GM12801 (cell line): ENCODE measurements around the gene FUCA1.

Experiments used
- TF ChIP-seq, protein P1 (sequence below): IDR thresholded peaks from one replicate; pipeline ENCODE4 v1.5.1; 2011; ENCODE audit warnings: control low read depth; ENCODE audit not compliant: insufficient read length; ENCODE audit errors: extremely low read depth

FUCA1 gene

DNA sequence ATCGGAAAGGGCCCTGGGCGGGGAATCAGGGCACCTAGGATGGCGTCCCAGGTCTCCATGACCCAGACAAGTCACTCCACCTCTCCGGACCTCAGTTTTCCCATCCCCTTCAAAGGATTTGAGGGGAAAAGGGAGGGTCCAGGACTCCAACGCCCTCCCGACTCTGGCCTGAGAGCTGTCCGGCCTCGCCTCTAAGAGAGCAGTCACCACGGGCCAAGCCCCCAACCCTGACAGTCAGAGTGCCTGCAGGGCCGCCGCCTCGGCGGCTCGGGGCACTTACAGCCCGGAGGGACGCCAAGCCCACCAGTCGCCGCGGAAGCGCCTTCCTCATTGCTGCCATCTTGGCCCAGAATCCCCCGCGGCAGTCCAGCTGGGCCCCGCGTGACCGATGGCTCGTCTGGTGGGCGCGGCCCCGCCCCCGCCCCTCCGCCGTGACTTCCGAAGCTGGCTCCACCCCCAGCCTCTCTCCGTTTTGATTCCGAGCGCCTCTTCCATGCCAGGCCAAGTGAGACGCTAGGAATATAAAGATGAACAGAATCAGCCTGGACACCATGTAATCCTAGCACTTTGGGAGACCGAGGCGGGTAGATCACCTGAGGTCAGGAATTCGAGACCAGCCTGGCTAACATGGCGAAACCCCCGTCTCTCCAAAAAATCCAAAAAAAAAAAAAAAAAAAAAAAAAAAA, 42.9 kb downstream of the FUCA1 start, which contains the start of gene HMGCL:
TSS of gene HMGCL (minus strand) at position 354 of the 686 bp plus-strand sequence. CDS start at position 340, 14 bp downstream.
- TF ChIP-seq, protein P1, sequence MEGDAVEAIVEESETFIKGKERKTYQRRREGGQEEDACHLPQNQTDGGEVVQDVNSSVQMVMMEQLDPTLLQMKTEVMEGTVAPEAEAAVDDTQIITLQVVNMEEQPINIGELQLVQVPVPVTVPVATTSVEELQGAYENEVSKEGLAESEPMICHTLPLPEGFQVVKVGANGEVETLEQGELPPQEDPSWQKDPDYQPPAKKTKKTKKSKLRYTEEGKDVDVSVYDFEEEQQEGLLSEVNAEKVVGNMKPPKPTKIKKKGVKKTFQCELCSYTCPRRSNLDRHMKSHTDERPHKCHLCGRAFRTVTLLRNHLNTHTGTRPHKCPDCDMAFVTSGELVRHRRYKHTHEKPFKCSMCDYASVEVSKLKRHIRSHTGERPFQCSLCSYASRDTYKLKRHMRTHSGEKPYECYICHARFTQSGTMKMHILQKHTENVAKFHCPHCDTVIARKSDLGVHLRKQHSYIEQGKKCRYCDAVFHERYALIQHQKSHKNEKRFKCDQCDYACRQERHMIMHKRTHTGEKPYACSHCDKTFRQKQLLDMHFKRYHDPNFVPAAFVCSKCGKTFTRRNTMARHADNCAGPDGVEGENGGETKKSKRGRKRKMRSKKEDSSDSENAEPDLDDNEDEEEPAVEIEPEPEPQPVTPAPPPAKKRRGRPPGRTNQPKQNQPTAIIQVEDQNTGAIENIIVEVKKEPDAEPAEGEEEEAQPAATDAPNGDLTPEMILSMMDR: no peak

DNA sequence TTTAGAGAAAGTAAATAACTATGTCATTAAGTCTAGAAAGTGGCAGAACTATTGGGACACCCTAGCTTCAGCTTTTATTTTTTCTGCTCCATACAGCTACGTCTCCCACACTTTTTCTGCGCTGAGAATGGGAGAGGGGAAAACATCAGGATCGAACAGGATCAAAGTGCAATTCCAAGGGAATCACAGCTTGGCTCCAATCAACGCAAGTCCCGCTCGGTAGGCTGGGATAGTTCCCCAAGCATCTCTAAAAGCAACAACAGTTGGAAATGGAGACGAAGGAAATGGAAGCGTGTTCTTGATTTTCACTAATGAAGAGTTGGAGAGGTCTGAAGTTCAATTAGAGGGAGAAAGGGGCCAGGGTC, 43.4 kb downstream of the FUCA1 start:
- TF ChIP-seq, protein P1: no peak

DNA sequence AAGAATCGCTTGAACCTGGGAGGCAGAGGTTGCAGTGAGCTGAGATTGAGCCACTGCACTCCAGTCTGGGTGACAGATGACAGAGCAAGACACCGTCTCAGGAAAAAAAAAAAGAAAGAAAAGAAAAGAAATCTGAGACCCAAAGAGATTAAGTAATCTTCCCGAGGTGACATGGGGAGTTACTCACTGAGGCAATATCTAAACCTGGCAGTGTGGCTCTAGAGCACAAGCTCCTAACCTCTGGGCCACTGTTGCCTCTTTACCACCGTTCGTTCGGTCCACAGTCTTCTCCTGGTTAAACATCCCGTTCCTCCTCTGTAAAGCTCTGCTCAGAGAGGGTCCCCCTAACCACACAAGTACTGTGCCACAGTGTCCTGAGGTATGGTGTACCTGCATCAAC, 44.3 kb downstream of the FUCA1 start:
- TF ChIP-seq, protein P1: no peak

DNA sequence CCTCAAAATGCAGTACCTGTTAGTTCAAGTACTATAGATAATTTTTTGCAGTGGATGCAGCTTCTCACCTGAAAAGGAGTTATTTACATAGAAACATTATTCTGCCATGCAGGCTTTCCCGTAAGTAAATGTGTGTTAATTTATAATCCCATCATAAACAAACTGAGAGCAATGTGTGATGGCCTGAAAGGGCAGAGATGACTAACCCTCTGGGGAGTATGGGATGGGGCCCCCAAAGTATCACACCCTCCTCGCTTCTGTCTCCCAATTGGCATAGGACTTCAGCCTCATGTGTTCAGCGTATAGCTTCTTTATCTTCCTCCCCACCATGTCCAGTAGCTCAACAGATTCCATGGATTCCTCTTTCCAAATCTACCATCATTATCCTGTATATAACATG, 50.5 kb downstream of the FUCA1 start:
- TF ChIP-seq, protein P1: no peak

DNA sequence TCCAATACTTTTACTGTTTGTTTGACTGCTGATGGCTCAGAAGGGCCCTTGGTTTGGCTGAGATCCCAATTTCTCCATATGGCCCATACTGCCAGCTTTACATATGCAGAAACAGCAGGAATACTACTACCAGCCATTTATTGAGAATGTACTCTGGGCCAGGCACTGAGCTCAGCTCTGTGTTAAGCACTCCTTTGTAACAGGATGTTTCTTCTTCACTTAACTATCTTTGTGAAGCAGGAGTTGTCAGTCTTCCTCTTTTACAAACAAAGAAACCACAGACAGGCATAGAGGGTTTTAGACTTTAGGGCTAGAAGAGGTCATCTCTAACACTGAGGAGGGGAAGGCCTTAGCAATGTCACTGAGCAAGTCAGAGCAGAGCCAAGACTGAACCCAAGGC, 51.2 kb downstream of the FUCA1 start:
- TF ChIP-seq, protein P1: no peak

DNA sequence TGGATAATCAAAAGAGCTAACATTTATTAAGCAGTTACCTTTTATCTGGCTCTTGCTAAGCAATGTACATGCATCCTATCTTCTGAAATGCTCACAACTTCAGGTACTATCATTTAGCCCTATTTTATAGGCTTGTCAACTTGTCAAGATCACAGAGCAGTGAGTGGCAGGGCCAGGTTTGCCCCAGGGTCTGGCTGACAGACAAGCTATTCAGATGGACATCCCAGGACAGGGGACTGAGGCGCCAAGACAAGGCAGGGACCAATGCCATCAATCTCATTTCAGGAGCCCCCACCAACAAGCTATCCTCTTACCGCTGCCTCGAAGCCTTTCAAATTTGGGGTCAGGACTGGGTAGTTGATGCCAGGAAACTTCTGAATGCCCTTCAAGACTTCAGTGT, 51.7 kb downstream of the FUCA1 start:
- TF ChIP-seq, protein P1: no peak

DNA sequence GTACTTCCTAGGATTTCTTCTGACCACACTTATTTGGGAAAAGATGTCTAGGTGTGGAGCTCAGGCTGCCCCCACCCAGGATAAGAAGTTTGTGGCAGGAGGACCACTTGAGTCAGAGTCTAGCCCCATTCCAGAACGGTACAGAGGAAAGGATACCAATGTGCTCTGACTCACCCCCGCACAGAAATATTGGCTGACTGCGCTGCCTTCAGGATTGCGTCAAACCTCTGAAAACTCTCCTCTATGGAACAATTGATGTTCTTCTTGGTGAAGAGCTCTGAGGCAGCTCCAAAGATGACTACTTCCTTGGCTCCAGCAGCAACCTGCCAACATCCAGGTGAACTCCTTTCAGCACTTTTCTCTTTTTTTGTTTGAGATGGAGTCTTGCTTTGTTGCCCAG, 54.1 kb downstream of the FUCA1 start:
- TF ChIP-seq, protein P1: no peak
